Subcutaneous abdominal adipose tissue (tissue), 5 donors: ENCODE data around the gene KRT76.

Experiments used
- H3K27ac ChIP-seq: one replicate; pipeline ENCODE4 v1.7.0; 2013; ENCODE audit warnings: low read depth, mild to moderate bottlenecking, inconsistent platforms, low read length, moderate library complexity
- H3K27me3 ChIP-seq, 5 donors: one replicate each; pipeline ENCODE4 v1.7.0; 2013; ENCODE audit warnings: low read length in 5 of 5, inconsistent platforms in 1 of 5; ENCODE audit not compliant: control insufficient read depth in 5 of 5, insufficient read depth in 4 of 5
- H3K36me3 ChIP-seq, 5 donors: one replicate each; pipeline ENCODE4 v1.7.0; 2013; ENCODE audit warnings: low read length in 5 of 5; ENCODE audit not compliant: control insufficient read depth in 5 of 5, insufficient read depth in 5 of 5
- H3K4me1 ChIP-seq, 5 donors: one replicate each; pipeline ENCODE4 v1.7.0; 2013; ENCODE audit warnings: low read length in 5 of 5, mild to moderate bottlenecking in 3 of 5, moderate library complexity in 1 of 5; ENCODE audit not compliant: control insufficient read depth in 5 of 5, insufficient read depth in 5 of 5
- H3K4me3 ChIP-seq, 5 donors: one replicate each; pipeline ENCODE4 v1.7.0; 2013; ENCODE audit warnings: low read length in 5 of 5, low read depth in 1 of 5
- H3K9ac ChIP-seq, 5 donors: one replicate each; pipeline ENCODE4 v1.7.0; 2013; ENCODE audit warnings: low read length in 5 of 5, mild to moderate bottlenecking in 4 of 5, moderate library complexity in 3 of 5
- H3K9me3 ChIP-seq, 5 donors: one replicate each; pipeline ENCODE4 v1.7.0; 2013; ENCODE audit warnings: low read length in 5 of 5; ENCODE audit not compliant: control insufficient read depth in 5 of 5
- donor health status: healthy.
- donor health status: healthy.
- donor health status: healthy.
- donor health status: healthy.
- donor health status: healthy.

KRT76 gene

DNA sequence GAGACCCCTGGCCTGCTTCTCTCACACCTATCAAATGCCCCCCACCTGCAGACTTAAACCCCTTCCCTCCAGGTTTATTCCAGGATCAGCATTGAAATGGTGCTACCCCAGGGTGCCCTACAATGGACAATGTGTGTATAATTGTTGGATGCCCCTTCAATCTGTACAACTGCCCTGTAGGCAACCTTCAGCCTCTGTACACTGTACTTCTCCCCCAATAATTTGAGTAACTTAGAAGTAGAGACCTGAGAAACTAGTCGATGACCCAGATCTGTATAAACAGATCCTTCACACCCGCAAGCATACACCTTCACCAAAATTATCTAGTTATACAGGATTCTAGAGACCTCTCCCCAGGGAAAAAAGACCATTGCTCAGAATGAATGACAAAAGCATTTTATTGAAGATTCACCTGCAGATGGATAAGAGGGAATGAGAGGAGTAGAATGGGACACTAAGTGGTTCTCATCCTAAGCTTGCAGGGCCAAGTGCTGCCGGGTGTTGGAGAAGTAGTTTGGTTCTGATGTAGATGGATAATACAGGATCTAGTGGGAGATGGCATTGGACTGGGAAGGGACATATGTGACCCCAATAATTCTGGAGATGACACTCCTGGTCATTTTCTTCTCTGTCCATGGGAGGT lies 29.1 kb upstream of the KRT76 start:
- H3K36me3 ChIP-seq = no peaks in the 10 kb centered on the region
- no peaks in the 10 kb centered on the region for H3K4me1 ChIP-seq
- no peak overlapping the region for H3K4me3 ChIP-seq
- H3K27me3 ChIP-seq = peaks cover 0 to 11% (median 4%) of the 10 kb centered on the region in 5 donors
- H3K9me3 ChIP-seq = no peaks in the 10 kb centered on the region
- no peak overlapping the region for H3K27ac ChIP-seq
- no peak overlapping the region for H3K9ac ChIP-seq

DNA sequence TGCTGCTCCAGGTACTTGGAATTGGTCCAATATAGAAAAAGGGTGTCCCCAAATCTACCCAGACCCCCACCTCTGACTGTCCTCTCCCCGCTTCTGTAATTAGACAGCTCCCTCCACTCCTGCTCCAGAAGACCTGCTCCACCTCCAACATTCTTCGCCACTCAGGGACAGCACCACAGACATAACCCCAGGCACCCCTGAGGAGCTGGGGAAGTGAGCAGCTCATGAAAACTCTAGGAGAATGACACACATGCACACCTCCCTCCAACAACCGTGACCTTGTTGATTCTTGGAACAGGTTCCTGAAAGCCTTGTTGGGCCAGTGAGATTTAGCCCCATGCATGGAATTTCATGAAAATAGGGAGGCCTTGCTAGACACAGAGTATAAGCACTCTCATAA lies 28.6 kb upstream of the KRT76 start:
- Histone ChIP-seq H3K4me1 (no peaks in the 10 kb centered on the region), H3K4me3 (no peak overlapping the region), H3K36me3 (no peaks in the 10 kb centered on the region), H3K27ac (no peak overlapping the region), H3K9ac (no peak overlapping the region), H3K27me3 (peaks cover 0 to 11% (median 4%) of the 10 kb centered on the region in 5 donors), H3K9me3 (no peaks in the 10 kb centered on the region)

GRCh38 chr12:52805000-52805399 lies 27.9 kb upstream of the KRT76 start:
- no peak overlapping the region for H3K27ac ChIP-seq
- H3K9me3 ChIP-seq = no peaks in the 10 kb centered on the region
- H3K36me3 ChIP-seq = no peaks in the 10 kb centered on the region
- H3K4me3 ChIP-seq = no peak overlapping the region
- H3K27me3 ChIP-seq = peaks cover 0 to 11% (median 4%) of the 10 kb centered on the region in 5 donors
- H3K4me1 ChIP-seq = no peaks in the 10 kb centered on the region
- H3K9ac ChIP-seq = no peak overlapping the region

DNA sequence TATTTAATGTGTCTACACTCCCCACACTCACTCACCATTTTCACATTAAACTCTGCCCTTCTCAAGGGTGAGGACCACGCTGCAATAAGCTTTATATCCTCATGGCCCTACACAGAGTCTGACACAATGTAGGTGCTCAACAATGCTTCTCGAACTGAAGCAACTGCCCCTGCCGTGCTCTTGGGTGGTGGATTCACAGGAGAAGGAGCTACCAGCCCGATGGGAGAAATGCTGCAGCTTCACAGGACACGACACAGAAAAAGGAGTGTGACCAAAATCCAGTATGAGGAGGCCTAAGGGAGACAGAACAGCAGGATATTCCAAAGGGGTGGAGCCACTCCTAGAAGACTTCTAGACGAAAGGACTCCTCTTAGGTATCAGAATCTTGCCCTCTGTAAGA lies 25.3 kb upstream of the KRT76 start:
- Histone ChIP-seq H3K9me3 (no peaks in the 10 kb centered on the region), H3K36me3 (no peaks in the 10 kb centered on the region), H3K27ac (no peak overlapping the region), H3K4me3 (no peak overlapping the region), H3K9ac (no peak overlapping the region), H3K27me3 (no peaks in the 10 kb centered on the region), H3K4me1 (no peaks in the 10 kb centered on the region)

DNA sequence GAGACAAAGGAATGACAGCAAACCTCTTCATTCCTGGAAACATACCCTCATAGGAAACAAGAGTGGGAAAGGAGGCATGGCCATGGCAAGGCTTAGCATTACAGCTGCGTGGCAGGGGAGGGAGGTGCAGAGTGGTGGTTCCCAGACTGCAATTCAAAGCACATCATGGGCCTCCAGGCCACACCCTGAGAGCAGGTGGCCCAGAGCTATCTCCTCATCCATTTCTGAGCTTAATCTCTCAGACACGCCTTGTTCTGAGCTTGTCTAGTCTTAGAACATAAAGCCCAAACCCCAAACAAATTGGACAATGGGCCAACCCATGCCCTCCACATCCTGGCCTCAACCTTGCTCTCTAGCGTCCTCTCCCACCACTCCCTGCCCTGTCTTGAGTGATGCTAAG lies 24.6 kb upstream of the KRT76 start:
- no peak overlapping the region for H3K4me3 ChIP-seq
- no peak overlapping the region for H3K9ac ChIP-seq
- no peaks in the 10 kb centered on the region for H3K9me3 ChIP-seq
- no peaks in the 10 kb centered on the region for H3K27me3 ChIP-seq
- no peaks in the 10 kb centered on the region for H3K36me3 ChIP-seq
- H3K4me1 ChIP-seq = no peaks in the 10 kb centered on the region
- H3K27ac ChIP-seq = no peak overlapping the region

- Histone ChIP-seq H3K36me3 (no peaks in the 10 kb centered on the region), H3K4me1 (no peaks in the 10 kb centered on the region), H3K9ac (no peak overlapping the region), H3K4me3 (no peak overlapping the region), H3K27ac (no peak overlapping the region), H3K9me3 (no peaks in the 10 kb centered on the region), H3K27me3 (peaks cover 0 to 3% (median 0%) of the 10 kb centered on the region in 5 donors)
These were observed 23.2 kb upstream of the KRT76 start for GRCh38 chr12:52800259-52800917.

DNA sequence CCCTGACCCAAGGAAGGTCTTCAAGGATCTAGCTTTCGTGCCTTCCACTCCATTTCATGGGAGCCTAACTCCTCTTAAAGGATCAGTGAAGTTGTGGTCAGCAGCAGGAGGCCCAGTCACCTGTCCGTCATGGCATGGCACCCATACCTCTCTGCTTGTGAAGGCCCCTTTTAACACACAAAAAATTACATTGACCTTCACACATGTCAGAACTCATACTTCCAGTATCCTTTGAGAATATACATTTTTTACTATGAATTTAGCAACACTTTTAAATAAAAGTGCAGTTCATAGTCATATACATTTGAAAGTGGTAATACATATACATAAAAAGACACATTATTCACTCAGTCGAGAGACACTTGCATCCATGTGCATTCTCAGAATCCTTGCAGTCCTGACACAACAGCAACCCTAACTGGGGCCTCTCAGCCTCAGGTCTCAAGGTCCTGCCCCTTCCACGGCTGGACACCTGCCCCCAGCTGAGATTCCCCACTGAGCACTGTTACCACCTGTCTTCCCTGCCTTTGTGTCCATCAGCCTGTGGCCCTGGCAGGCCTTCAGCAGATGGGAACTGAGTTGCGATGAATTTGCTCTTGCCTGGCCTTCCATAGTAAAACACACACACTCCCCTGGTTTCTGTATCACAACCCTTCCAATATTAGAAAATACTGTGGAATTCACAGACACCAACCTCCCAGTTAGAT lies 22.5 kb upstream of the KRT76 start:
- peaks cover 0 to 3% (median 0%) of the 10 kb centered on the region in 5 donors for H3K27me3 ChIP-seq
- no peaks in the 10 kb centered on the region for H3K4me1 ChIP-seq
- H3K27ac ChIP-seq = no peak overlapping the region
- no peak overlapping the region for H3K4me3 ChIP-seq
- no peaks in the 10 kb centered on the region for H3K36me3 ChIP-seq
- no peak overlapping the region for H3K9ac ChIP-seq
- H3K9me3 ChIP-seq = no peaks in the 10 kb centered on the region

- no peaks in the 10 kb centered on the region for H3K4me1 ChIP-seq
- no peak overlapping the region for H3K4me3 ChIP-seq
- H3K27ac ChIP-seq = no peak overlapping the region
- no peak overlapping the region for H3K9ac ChIP-seq
- H3K27me3 ChIP-seq = peaks cover 0 to 6% (median 0%) of the 10 kb centered on the region in 5 donors
- H3K36me3 ChIP-seq = no peaks in the 10 kb centered on the region
- no peaks in the 10 kb centered on the region for H3K9me3 ChIP-seq
These were observed 21.7 kb upstream of the KRT76 start for GRCh38 chr12:52798671-52799504.

DNA sequence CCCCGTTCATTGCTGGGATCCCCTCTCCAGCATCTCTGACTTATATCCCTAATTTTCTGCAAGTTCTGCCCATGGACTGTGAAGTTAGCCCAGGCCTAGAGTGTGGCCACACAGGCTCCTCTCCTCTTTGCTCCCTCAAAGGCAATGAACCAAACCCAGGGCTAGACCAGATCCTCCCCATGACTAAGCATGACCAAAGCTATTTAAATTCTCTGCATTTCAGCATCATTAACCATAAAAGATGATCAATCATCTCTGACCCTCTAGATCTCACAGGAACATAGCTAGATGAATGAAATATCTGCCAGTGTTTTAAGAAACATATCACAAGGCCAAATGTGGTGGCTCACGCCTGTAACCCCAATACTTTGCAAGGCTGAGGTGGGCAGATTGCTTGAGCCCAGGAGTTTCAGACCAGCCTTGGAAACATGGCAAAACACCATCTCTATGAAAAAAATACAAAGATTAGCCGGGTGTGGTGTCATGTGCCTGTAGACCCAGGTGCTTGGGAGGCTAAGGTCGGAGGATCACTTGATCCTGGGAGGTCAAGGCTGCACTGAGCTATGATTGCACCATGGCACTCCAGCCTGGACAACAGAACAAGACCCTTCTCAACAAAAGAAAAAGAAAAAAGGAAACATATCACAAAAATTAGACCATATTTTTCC lies 21.0 kb upstream of the KRT76 start:
- H3K9ac ChIP-seq = no peak overlapping the region
- H3K27ac ChIP-seq = no peak overlapping the region
- H3K4me3 ChIP-seq = no peak overlapping the region
- peaks cover 0 to 6% (median 0%) of the 10 kb centered on the region in 5 donors for H3K27me3 ChIP-seq
- no peaks in the 10 kb centered on the region for H3K4me1 ChIP-seq
- no peaks in the 10 kb centered on the region for H3K9me3 ChIP-seq
- H3K36me3 ChIP-seq = no peaks in the 10 kb centered on the region
